Prostate gland (tissue), 1 donor: ENCODE measurements around the gene C5orf15.

Source experiments
- POLR2A ChIP-seq: fragments of 450-650 bp; IDR thresholded peaks from one replicate; pipeline ENCODE4 v1.6.1; 2016; ENCODE audit warnings: antibody characterized with exemption, mild to moderate bottlenecking
- POLR2AphosphoS5 ChIP-seq: sonication (generic); formaldehyde crosslinking; IDR thresholded peaks from one replicate; pipeline ENCODE4 v1.6.1; 2017; ENCODE audit warnings: antibody characterized with exemption

GRCh38 chr5:133963493-133964128 is 4.8 kb downstream of the C5orf15 start:
- no peak for TF ChIP-seq POLR2AphosphoS5
- TF ChIP-seq POLR2A = no peak
